H1 (cell line): Measurements from ENCODE around the gene SCRN1.

ENCODE experiments used
- ATF3 ChIP-seq: IDR thresholded peaks from 2 replicates; pipeline ENCODE4 v1.6.1; 2011; ENCODE audit warnings: low read depth, mild to moderate bottlenecking, low read length; ENCODE audit not compliant: insufficient read depth
- CTCF ChIP-seq, 3 experiments: IDR thresholded peaks; 1 replicate in 2 of 3; 2 replicates in 1 of 3; pipeline versions ENCODE4 v1.5.1 to v1.6.1; 2011; ENCODE audit warnings: low read length in 3 of 3, mild to moderate bottlenecking in 3 of 3, inconsistent platforms in 2 of 3, low read depth in 1 of 3, moderate library complexity in 1 of 3; ENCODE audit not compliant: insufficient read depth in 1 of 3; ENCODE audit errors: control extremely low read depth in 1 of 3
- EP300 ChIP-seq, 2 experiments: IDR thresholded peaks; 1 replicate in 1 of 2; 2 replicates in 1 of 2; pipeline ENCODE4 v1.6.1; 2011 to 2012; ENCODE audit warnings: low read depth in 2 of 2, low read length in 2 of 2, mild to moderate bottlenecking in 2 of 2, borderline replicate concordance in 1 of 2, inconsistent platforms in 1 of 2, moderate library complexity in 1 of 2
- EZH2 ChIP-seq: fragments of 200-600 bp; sonication (generic); IDR thresholded peaks from 2 replicates; pipeline ENCODE4 v1.7.1; 2012; ENCODE audit warnings: low read depth, mild to moderate bottlenecking, moderate library complexity, low read length, inconsistent platforms; ENCODE audit not compliant: severe bottlenecking
- MAFK ChIP-seq: IDR thresholded peaks from 2 replicates; pipeline ENCODE4 v1.6.1; 2012; ENCODE audit warnings: low read depth, mild to moderate bottlenecking, improper control_type of control experiment, low read length
- MAX ChIP-seq: IDR thresholded peaks from 2 replicates; pipeline ENCODE4 v1.6.1; 2012; ENCODE audit warnings: inconsistent platforms
- NANOG ChIP-seq: IDR thresholded peaks from 2 replicates; pipeline ENCODE4 v1.6.1; 2011; ENCODE audit warnings: low read length, low read depth, mild to moderate bottlenecking, inconsistent platforms; ENCODE audit not compliant: insufficient read depth, poor library complexity, severe bottlenecking
- POLR2A ChIP-seq, 2 experiments: IDR thresholded peaks; 1 replicate in 1 of 2; 2 replicates in 1 of 2; pipeline ENCODE4 v1.6.1; 2011; ENCODE audit warnings: low read depth in 2 of 2, low read length in 2 of 2, mild to moderate bottlenecking in 2 of 2; ENCODE audit errors: control extremely low read depth in 1 of 2
- POLR2AphosphoS5 ChIP-seq: IDR thresholded peaks from 2 replicates; pipeline ENCODE4 v1.6.1; 2011; ENCODE audit warnings: low read depth, low read length
- RAD21 ChIP-seq, 2 experiments: IDR thresholded peaks in 1 of 2; conservative IDR thresholded peaks in 1 of 2; 2 replicates each; pipeline ENCODE4 v1.6.1; 2011; ENCODE audit warnings: low read depth in 2 of 2, low read length in 2 of 2, improper control_type of control experiment in 1 of 2, inconsistent platforms in 1 of 2, mild to moderate bottlenecking in 1 of 2, moderate library complexity in 1 of 2
- SIN3A ChIP-seq, 2 experiments: IDR thresholded peaks in 1 of 2; conservative IDR thresholded peaks in 1 of 2; 2 replicates each; pipeline ENCODE4 v1.6.1; 2011 to 2012; ENCODE audit warnings: low read length in 2 of 2, improper control_type of control experiment in 1 of 2, low read depth in 1 of 2, mild to moderate bottlenecking in 1 of 2
- SP2 ChIP-seq: IDR thresholded peaks from 2 replicates; pipeline ENCODE4 v1.6.1; 2012; ENCODE audit warnings: mild to moderate bottlenecking, low read length, inconsistent platforms
- TAF7 ChIP-seq: optimal IDR thresholded peaks from 2 replicates; pipeline ENCODE3; 2011; ENCODE audit warnings: low read depth, mild to moderate bottlenecking, inconsistent platforms, low read length, moderate library complexity, borderline replicate concordance

- TF ChIP-seq POLR2A (IDR thresholded peaks at IDR 0.05; ENCODE audit: control extremely low read depth in 1 of 2, low read depth in 2 of 2, low read length in 2 of 2) (no peak), CTCF (IDR thresholded peaks at IDR 0.05; ENCODE audit: control extremely low read depth in 1 of 3, insufficient read depth in 1 of 3, low read depth in 1 of 3, low read length in 3 of 3) (no peak), EZH2 (no peak), POLR2AphosphoS5 (no peak), MAX (no peak), SP2 (no peak), SIN3A (conservative IDR thresholded peaks at IDR 0.05 in 1 of 2, IDR thresholded peaks at IDR 0.05 in 1 of 2; ENCODE audit: low read depth in 1 of 2, low read length in 2 of 2) (no peak), EP300 (IDR thresholded peaks at IDR 0.05; ENCODE audit: borderline replicate concordance in 1 of 2, low read depth in 2 of 2, low read length in 2 of 2) (no peak), ATF3 (no peak), NANOG (no peak), RAD21 (IDR thresholded peaks at IDR 0.05 in 1 of 2, conservative IDR thresholded peaks at IDR 0.05 in 1 of 2; ENCODE audit: low read depth in 2 of 2, low read length in 2 of 2) (no peak), MAFK (no peak), TAF7 (no peak)
These were observed 2.5 kb downstream of the SCRN1 start for GRCh38 chr7:29987083-29987482.
